Fibroblast of lung (primary cell): ENCODE measurements around the gene ZNF135.

Source experiments
- EZH2 ChIP-seq: IDR thresholded peaks from 2 replicates; pipeline ENCODE4 v1.5.1; 2012; ENCODE audit warnings: low read length, control low read depth, mild to moderate bottlenecking; ENCODE audit errors: missing control alignments
- TF ChIP-seq, protein P1 (sequence below), 2 donors: IDR thresholded peaks in 1 of 2; conservative IDR thresholded peaks in 1 of 2; 1 replicate in 1 of 2; 2 replicates in 1 of 2; pipeline ENCODE4 v1.5.1; 2011 to 2012; ENCODE audit warnings: low read length in 2 of 2, control low read depth in 1 of 2, inconsistent platforms in 1 of 2, low read depth in 1 of 2, mild to moderate bottlenecking in 1 of 2

DNA sequence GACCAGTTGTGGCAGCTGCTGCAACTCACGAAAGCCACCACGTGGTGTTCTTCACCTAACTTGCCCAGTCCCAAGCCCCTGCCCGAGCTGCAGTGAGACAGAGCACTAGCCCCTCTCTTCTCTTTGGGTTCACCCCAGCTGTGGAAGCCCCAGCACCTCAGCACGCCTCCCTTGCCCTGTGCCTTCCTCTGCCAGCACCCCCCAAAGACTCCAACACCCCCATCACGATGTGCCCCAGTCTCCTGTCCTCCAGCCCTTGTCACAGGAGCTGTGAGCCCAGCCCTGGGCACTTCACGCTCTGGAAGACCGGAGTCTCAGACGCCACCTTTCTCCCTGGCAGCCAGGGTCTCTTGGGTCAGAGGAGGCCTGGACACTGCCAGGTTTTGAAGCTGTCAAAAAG lies 2.2 kb upstream of the ZNF135 start:
- no peak for TF ChIP-seq EZH2
- TF ChIP-seq, protein P1, sequence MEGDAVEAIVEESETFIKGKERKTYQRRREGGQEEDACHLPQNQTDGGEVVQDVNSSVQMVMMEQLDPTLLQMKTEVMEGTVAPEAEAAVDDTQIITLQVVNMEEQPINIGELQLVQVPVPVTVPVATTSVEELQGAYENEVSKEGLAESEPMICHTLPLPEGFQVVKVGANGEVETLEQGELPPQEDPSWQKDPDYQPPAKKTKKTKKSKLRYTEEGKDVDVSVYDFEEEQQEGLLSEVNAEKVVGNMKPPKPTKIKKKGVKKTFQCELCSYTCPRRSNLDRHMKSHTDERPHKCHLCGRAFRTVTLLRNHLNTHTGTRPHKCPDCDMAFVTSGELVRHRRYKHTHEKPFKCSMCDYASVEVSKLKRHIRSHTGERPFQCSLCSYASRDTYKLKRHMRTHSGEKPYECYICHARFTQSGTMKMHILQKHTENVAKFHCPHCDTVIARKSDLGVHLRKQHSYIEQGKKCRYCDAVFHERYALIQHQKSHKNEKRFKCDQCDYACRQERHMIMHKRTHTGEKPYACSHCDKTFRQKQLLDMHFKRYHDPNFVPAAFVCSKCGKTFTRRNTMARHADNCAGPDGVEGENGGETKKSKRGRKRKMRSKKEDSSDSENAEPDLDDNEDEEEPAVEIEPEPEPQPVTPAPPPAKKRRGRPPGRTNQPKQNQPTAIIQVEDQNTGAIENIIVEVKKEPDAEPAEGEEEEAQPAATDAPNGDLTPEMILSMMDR (conservative IDR thresholded peaks at IDR 0.05 in 1 of 2, IDR thresholded peaks at IDR 0.05 in 1 of 2; ENCODE audit: low read depth in 1 of 2, low read length in 2 of 2) = no peak
